ENCODE results near the gene PIK3R2. TPM values are rescaled to one million over a fixed set of nuclear protein-coding genes. Genes with fewer than 3 reads are reported as not detected.
A peak's percentile ranks its signal among the peaks of the same experiment; 100 is the strongest.

PIK3R2 gene
- total and polyA plus RNA-seq, 10 donors, result 4.2 to 22.7 (median 13.9) TPM

DNA sequence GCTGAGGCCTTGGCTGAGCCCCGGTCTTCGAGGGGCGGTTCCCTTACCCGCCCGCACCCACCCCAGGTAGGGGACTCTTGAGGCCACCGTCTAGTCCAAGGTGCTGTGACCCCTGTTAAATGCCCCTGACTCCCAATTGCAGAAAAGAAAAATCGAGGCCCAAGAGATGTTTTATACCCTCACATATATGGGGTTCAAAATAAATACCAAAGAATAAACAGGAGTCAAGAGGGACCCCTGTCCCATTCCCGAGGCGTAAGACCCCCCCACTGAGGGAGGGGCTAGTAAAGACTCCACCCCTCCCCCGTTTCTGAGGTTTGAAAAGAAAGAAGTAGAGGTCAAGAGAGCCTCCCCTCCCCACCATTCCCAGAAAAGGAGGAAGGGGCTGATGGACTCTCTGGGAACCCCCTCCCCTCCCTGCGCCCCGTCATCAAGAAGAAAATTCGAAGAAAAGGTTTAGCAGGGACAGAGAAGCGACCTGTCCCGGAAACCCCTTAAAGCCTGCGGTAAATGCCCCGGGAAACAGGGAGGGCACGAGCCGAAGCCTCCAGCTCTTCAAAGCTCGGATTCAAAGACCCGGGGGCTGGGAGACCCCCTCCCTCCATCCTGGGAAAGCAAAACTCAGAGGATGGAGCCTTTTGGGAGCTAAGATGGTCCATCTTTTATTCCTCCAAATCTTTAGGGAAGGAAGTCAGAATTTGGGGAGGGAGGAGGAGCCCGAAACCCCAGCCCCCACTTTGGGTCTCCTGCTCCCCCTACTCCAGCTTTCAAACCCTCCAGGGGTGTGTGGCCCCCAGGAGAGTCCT, 51.6 kb downstream of the PIK3R2 start:
- WGBS, 5 donors, result 0 to 1% (median 1%) methylated on average over 21 to 22 of the region's 22 CpGs
- DNase-seq, result peak; percentile 85

DNA sequence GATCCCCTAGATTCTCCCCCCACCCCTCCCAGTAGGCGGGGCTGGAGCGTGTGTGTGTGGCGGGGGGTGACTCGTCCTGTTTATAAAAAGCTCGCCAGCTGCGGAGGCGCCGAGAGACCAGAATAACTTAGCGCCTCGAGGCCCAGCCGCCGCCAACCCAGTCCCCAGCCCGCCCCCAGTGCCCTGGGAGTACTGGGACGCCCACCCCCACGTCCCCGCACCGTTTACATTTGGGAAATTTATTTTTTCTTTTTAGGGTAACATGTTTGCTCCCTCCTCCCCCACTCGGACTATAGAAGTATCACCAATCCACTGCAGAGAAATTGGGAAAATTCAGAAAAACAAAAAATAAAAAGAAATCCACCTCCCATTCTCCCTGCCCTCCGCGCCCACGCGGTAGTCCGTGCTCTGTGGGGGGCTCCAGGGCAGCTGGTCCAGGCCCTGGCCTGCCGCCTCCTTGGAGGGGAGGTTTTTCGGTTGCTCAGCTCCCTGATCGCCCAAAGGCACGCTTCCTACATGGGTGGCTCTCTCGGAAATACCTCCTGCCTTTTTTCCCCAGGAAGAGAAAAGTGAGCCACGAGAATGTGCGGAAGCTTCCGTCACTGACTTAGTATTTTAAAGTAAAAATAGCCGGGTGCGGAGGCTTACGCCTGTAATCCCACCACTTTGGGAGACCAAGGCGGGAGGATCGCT, 52.4 kb downstream of the PIK3R2 start:
- Histone ChIP-seq H3K9me3 (no peaks in the 10 kb centered on the region), H3K27ac (peak overlapping the region; percentile 79 to 97 (median 95)), H3K4me1 (peaks cover 12 to 62% (median 32%) of the 10 kb centered on the region in 6 donors), H3K27me3 (replicated peaks in 1 of 7) (peaks cover 0 to 30% (median 0%) of the 10 kb centered on the region in 7 donors), H3K36me3 (peaks cover 0 to 16% (median 0%) of the 10 kb centered on the region in 6 donors), H3K4me3 (peak overlapping the region; percentile 38 to 89 (median 70))
- WGBS, 5 donors, result 18 to 27% (median 24%) methylated on average over 35 to 36 of the region's 36 CpGs
- peak in 1 of 3 donors; percentile 31 for TF ChIP-seq POLR2A (IDR thresholded peaks at IDR 0.05)
- TF ChIP-seq POLR2AphosphoS5 (IDR thresholded peaks at IDR 0.05), result peak; percentile 48 to 84 (median 76)
- TF ChIP-seq, protein P1, sequence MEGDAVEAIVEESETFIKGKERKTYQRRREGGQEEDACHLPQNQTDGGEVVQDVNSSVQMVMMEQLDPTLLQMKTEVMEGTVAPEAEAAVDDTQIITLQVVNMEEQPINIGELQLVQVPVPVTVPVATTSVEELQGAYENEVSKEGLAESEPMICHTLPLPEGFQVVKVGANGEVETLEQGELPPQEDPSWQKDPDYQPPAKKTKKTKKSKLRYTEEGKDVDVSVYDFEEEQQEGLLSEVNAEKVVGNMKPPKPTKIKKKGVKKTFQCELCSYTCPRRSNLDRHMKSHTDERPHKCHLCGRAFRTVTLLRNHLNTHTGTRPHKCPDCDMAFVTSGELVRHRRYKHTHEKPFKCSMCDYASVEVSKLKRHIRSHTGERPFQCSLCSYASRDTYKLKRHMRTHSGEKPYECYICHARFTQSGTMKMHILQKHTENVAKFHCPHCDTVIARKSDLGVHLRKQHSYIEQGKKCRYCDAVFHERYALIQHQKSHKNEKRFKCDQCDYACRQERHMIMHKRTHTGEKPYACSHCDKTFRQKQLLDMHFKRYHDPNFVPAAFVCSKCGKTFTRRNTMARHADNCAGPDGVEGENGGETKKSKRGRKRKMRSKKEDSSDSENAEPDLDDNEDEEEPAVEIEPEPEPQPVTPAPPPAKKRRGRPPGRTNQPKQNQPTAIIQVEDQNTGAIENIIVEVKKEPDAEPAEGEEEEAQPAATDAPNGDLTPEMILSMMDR (IDR thresholded peaks at IDR 0.05 in 8 of 11, conservative IDR thresholded peaks at IDR 0.05 in 3 of 11), result no peak
- intact Hi-C loops (cut with DNase I; ENCODE audit: low total_unique reads), result loop anchor here (5.0 kb wide), 2 partner anchors 47 to 122 kb away; no protein-coding TSS in a partner anchor
- peak; percentile 94 for DNase-seq

More for the DNA sequence above, 51.6 kb downstream of the PIK3R2 start:
- intact Hi-C loops (cut with DNase I; ENCODE audit: low total_unique reads), result loop anchor here (5.0 kb wide), 2 partner anchors 48 to 123 kb away; no protein-coding TSS in a partner anchor
- Histone ChIP-seq H3K4me1 (peaks cover 12 to 65% (median 31%) of the 10 kb centered on the region in 6 donors), H3K4me3 (peak overlapping the region; percentile 38 to 89 (median 70)), H3K9me3 (no peaks in the 10 kb centered on the region), H3K27ac (peak overlapping the region; percentile 79 to 97 (median 95)), H3K36me3 (peaks cover 0 to 23% (median 4%) of the 10 kb centered on the region in 6 donors), H3K27me3 (replicated peaks in 1 of 7) (peaks cover 0 to 23% (median 0%) of the 10 kb centered on the region in 7 donors)
- no peak for TF ChIP-seq POLR2AphosphoS5 (IDR thresholded peaks at IDR 0.05)
- TF ChIP-seq, protein P1 (IDR thresholded peaks at IDR 0.05 in 8 of 11, conservative IDR thresholded peaks at IDR 0.05 in 3 of 11), result peak in 1 of 11 experiments; percentile 18
- peak in 1 of 3 donors; percentile 18 for TF ChIP-seq POLR2A (IDR thresholded peaks at IDR 0.05)

DNA sequence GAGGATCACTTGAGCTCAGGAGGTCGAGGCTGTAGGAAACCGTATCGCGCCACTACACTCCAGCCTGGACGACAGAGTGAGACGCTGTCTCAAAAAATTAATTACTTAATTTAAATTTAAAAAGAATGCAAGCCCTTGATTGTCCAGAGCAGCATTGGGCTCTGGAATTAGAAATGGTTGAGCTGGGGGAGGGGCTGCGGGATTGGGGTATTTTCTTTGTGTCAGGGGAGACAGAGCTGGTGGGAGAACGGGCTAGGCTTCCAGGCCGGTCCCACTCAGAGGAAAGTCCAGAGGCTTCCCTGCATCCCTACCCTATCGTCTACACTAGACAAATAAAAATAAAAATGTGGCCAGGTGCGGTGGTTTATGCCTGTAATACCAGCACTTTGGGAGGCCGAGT, 53.1 kb downstream of the PIK3R2 start:
- DNase-seq, result no peak
- WGBS, 5 donors, result 67 to 84% (median 80%) methylated on average over 12 of the region's 12 CpGs
- TF ChIP-seq POLR2A (IDR thresholded peaks at IDR 0.05) (no peak), POLR2AphosphoS5 (IDR thresholded peaks at IDR 0.05) (no peak)
- TF ChIP-seq, protein P1 (IDR thresholded peaks at IDR 0.05 in 8 of 11, conservative IDR thresholded peaks at IDR 0.05 in 3 of 11), result no peak
- peak overlapping the region; percentile 79 to 97 (median 95) for H3K27ac ChIP-seq
- intact Hi-C loops (cut with DNase I; ENCODE audit: low total_unique reads), result loop anchor here (5.0 kb wide), 2 partner anchors 46 to 121 kb away; no protein-coding TSS in a partner anchor
- H3K4me3 ChIP-seq, result peak overlapping the region in 2 of 8 donors; percentile 87
- peaks cover 0 to 12% (median 0%) of the 10 kb centered on the region in 6 donors for H3K36me3 ChIP-seq
- peaks cover 12 to 57% (median 32%) of the 10 kb centered on the region in 6 donors for H3K4me1 ChIP-seq
- no peaks in the 10 kb centered on the region for H3K9me3 ChIP-seq
- peaks cover 0 to 37% (median 0%) of the 10 kb centered on the region in 7 donors for H3K27me3 ChIP-seq (replicated peaks in 1 of 7)
